ENCODE data around the gene IL16.

Gene IL16

GRCh38 chr15:81337241-81337640, 140.6 kb downstream of the IL16 start:
- Histone ChIP-seq H3K27ac (replicated peaks) (no peak overlapping the region), H3K27me3 (ENCODE audit: insufficient read depth, poor library complexity, severe bottlenecking) (no peaks in the 10 kb centered on the region), H3K4me3 (replicated peaks; ENCODE audit: insufficient read depth, low read length) (no peak overlapping the region)
- no peak for DNase-seq (ENCODE audit: low read depth in 1 of 2, low spot score in 1 of 2)
- TF ChIP-seq REST (IDR thresholded peaks at IDR 0.05; ENCODE audit: insufficient replicate concordance, low read depth) (no peak), POLR2AphosphoS5 (IDR thresholded peaks at IDR 0.05; ENCODE audit: low read depth) (no peak), SPI1 (IDR thresholded peaks at IDR 0.05; ENCODE audit: borderline replicate concordance, low read depth) (no peak), CTCF (IDR thresholded peaks at IDR 0.05; ENCODE audit: insufficient read depth, low read length) (no peak), GABPA (IDR thresholded peaks at IDR 0.05; ENCODE audit: low read depth) (no peak)

GRCh38 chr15:81337713-81338157, 141.1 kb downstream of the IL16 start:
- Histone ChIP-seq H3K27me3 (ENCODE audit: insufficient read depth, poor library complexity, severe bottlenecking) (no peaks in the 10 kb centered on the region), H3K4me3 (replicated peaks; ENCODE audit: insufficient read depth, low read length) (no peak overlapping the region), H3K27ac (replicated peaks) (no peak overlapping the region)
- TF ChIP-seq CTCF (IDR thresholded peaks at IDR 0.05; ENCODE audit: insufficient read depth, low read length) = no peak
- no peak for TF ChIP-seq SPI1 (IDR thresholded peaks at IDR 0.05; ENCODE audit: borderline replicate concordance, low read depth)
- TF ChIP-seq GABPA (IDR thresholded peaks at IDR 0.05; ENCODE audit: low read depth) = no peak
- no peak for TF ChIP-seq POLR2AphosphoS5 (IDR thresholded peaks at IDR 0.05; ENCODE audit: low read depth)
- no peak for DNase-seq (ENCODE audit: low read depth in 1 of 2, low spot score in 1 of 2)

GRCh38 chr15:81338170-81339007, 141.7 kb downstream of the IL16 start:
- TF ChIP-seq REST (IDR thresholded peaks at IDR 0.05; ENCODE audit: insufficient replicate concordance, low read depth) = no peak
- no peak for TF ChIP-seq SPI1 (IDR thresholded peaks at IDR 0.05; ENCODE audit: borderline replicate concordance, low read depth)
- TF ChIP-seq GABPA (IDR thresholded peaks at IDR 0.05; ENCODE audit: low read depth) = no peak
- TF ChIP-seq CTCF (IDR thresholded peaks at IDR 0.05; ENCODE audit: insufficient read depth, low read length) = no peak
- no peak for TF ChIP-seq POLR2AphosphoS5 (IDR thresholded peaks at IDR 0.05; ENCODE audit: low read depth)
- no peak overlapping the region for H3K27ac ChIP-seq (replicated peaks)
- no peak for DNase-seq (ENCODE audit: low read depth in 1 of 2, low spot score in 1 of 2)
- no peak overlapping the region for H3K4me3 ChIP-seq (replicated peaks; ENCODE audit: insufficient read depth, low read length)
- no peaks in the 10 kb centered on the region for H3K27me3 ChIP-seq (ENCODE audit: insufficient read depth, poor library complexity, severe bottlenecking)

Measured in HL-60 (cell line).